Measurements from ENCODE around the gene CDH12.

GRCh38 chr5:21834863-21835262, 1018.3 kb downstream of the CDH12 start:
- TF ChIP-seq RAD21 (IDR thresholded peaks at IDR 0.05; ENCODE audit: low read depth) (no peak), TAF1 (IDR thresholded peaks at IDR 0.05; ENCODE audit: low read depth) (no peak), EP300 (IDR thresholded peaks at IDR 0.05; ENCODE audit: borderline replicate concordance) (no peak), REST (IDR thresholded peaks at IDR 0.05; ENCODE audit: low read depth) (no peak), MAX (IDR thresholded peaks at IDR 0.05) (no peak), CREB1 (IDR thresholded peaks at IDR 0.05; ENCODE audit: low read depth) (no peak), ZBTB7A (IDR thresholded peaks at IDR 0.05; ENCODE audit: low read depth) (no peak), FOXM1 (IDR thresholded peaks at IDR 0.05; ENCODE audit: borderline replicate concordance, low read depth) (no peak), EGR1 (IDR thresholded peaks at IDR 0.05) (no peak), NFIC (IDR thresholded peaks at IDR 0.05) (no peak), YY1 (IDR thresholded peaks at IDR 0.05; ENCODE audit: low read depth) (no peak), TCF12 (IDR thresholded peaks at IDR 0.05; ENCODE audit: low read depth) (no peak), TEAD4 (IDR thresholded peaks at IDR 0.05) (no peak)
